Measurements from ENCODE around the gene YTHDF1.

GRCh38 chr20:63253438-63254231, 37.7 kb upstream of the YTHDF1 start:
- TF ChIP-seq CTCF (IDR thresholded peaks at IDR 0.05; ENCODE audit: low read depth, low read length) (no peak), EZH2phosphoT487 (IDR thresholded peaks at IDR 0.05; ENCODE audit: low read depth) (no peak)

Measured in OCI-LY3 (cell line).